ENCODE measurements around the gene BCL2L15.

The BCL2L15 gene

GRCh38 chr1:113904674-113905434 lies 17.5 kb upstream of the BCL2L15 start, which contains the start of the genes AP4B1 and DCLRE1B:
AP4B1 (minus strand) TSS chr1:113904799; CDS start chr1:113904717, 82 bp downstream.
DCLRE1B (plus strand) TSS chr1:113905326; CDS start chr1:113905587, 261 bp downstream.
- DNase-seq, result peak; percentile 100

GRCh38 chr1:113904293-113904673 lies 16.9 kb upstream of the BCL2L15 start:
- no peak for DNase-seq

GRCh38 chr1:113903501-113904292 lies 16.3 kb upstream of the BCL2L15 start:
- DNase-seq, result no peak

GRCh38 chr1:113901191-113901590 lies 13.8 kb upstream of the BCL2L15 start:
- no peak for DNase-seq

GRCh38 chr1:113899111-113899510 lies 11.7 kb upstream of the BCL2L15 start:
- no peak for DNase-seq

- DNase-seq, result no peak
Observed at GRCh38 chr1:113898241-113898814, 10.9 kb upstream of the BCL2L15 start.

- DNase-seq, result no peak
Observed at GRCh38 chr1:113895961-113896360, 8.6 kb upstream of the BCL2L15 start.

- no peak for DNase-seq
Observed at GRCh38 chr1:113895098-113895497, 7.7 kb upstream of the BCL2L15 start.

- DNase-seq, result no peak
Observed at GRCh38 chr1:113893267-113893666, 5.9 kb upstream of the BCL2L15 start.

- DNase-seq, result no peak
Observed at GRCh38 chr1:113891631-113892220, 4.3 kb upstream of the BCL2L15 start.

- no peak for DNase-seq
Observed at GRCh38 chr1:113890816-113891215, 3.4 kb upstream of the BCL2L15 start.

GRCh38 chr1:113886417-113887401 lies 672 bp downstream of the BCL2L15 start:
- DNase-seq, result no peak

- DNase-seq, result no peak
Observed at GRCh38 chr1:113881661-113882060, 5.7 kb downstream of the BCL2L15 start.

- DNase-seq, result no peak
Observed at GRCh38 chr1:113879739-113880038, 7.7 kb downstream of the BCL2L15 start.

- no peak for DNase-seq
Observed at GRCh38 chr1:113876176-113876575, 11.2 kb downstream of the BCL2L15 start.

GRCh38 chr1:113875714-113876113 lies 11.7 kb downstream of the BCL2L15 start:
- no peak for DNase-seq

GRCh38 chr1:113874012-113874879 lies 13.1 kb downstream of the BCL2L15 start:
- DNase-seq, result no peak

- no peak for DNase-seq
Observed at GRCh38 chr1:113872219-113872935, 15.0 kb downstream of the BCL2L15 start.

- DNase-seq, result no peak
Observed at GRCh38 chr1:113871597-113872113, 15.7 kb downstream of the BCL2L15 start, which contains the start of gene PTPN22. PTPN22 (minus strand) TSS chr1:113871712.

GRCh38 chr1:113870778-113871177 lies 16.6 kb downstream of the BCL2L15 start:
- no peak for DNase-seq
